Lower leg skin (tissue), 3 donors: ENCODE measurements around the gene OR13C9.

Experiments used
- POLR2A ChIP-seq, 2 donors: fragments of 450-650 bp; IDR thresholded peaks; one replicate each; pipeline ENCODE4 v1.6.1; 2016 to 2017; ENCODE audit warnings: antibody characterized with exemption in 2 of 2, mild to moderate bottlenecking in 1 of 2, moderate library complexity in 1 of 2
- TF ChIP-seq, protein P1 (sequence below), 3 donors: fragments of 450-650 bp; IDR thresholded peaks; one replicate each; pipeline ENCODE4 v1.5.1; 2016; ENCODE audit warnings: antibody characterized with exemption in 3 of 3, mild to moderate bottlenecking in 3 of 3, moderate library complexity in 2 of 3

GRCh38 chr9:104618104-104618503, at the start of gene OR13C9:
- TF ChIP-seq, protein P1, sequence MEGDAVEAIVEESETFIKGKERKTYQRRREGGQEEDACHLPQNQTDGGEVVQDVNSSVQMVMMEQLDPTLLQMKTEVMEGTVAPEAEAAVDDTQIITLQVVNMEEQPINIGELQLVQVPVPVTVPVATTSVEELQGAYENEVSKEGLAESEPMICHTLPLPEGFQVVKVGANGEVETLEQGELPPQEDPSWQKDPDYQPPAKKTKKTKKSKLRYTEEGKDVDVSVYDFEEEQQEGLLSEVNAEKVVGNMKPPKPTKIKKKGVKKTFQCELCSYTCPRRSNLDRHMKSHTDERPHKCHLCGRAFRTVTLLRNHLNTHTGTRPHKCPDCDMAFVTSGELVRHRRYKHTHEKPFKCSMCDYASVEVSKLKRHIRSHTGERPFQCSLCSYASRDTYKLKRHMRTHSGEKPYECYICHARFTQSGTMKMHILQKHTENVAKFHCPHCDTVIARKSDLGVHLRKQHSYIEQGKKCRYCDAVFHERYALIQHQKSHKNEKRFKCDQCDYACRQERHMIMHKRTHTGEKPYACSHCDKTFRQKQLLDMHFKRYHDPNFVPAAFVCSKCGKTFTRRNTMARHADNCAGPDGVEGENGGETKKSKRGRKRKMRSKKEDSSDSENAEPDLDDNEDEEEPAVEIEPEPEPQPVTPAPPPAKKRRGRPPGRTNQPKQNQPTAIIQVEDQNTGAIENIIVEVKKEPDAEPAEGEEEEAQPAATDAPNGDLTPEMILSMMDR (IDR thresholded peaks at IDR 0.05), result no peak
- no peak for TF ChIP-seq POLR2A (IDR thresholded peaks at IDR 0.05)
